LNCaP clone FGC (cell line): Measurements from ENCODE around the gene SEPTIN14.
"Not testable (repeated sequence)": the region's sequence is repeated elsewhere in the genome, so short reads cannot be mapped to it uniquely, and the experiment has no call there.

Experiments
- DNase-seq: peaks from one replicate; pipeline ENCODE4 v3.0.0-alpha.2; 2011; ENCODE audit warnings: low read depth
- H3K4me3 ChIP-seq: 2 replicates; pipeline ENCODE4 v1.5.1; 2011; ENCODE audit warnings: mild to moderate bottlenecking, low read depth, low read length, control low read depth
- CTCF ChIP-seq: IDR thresholded peaks from 2 replicates; pipeline ENCODE4 v1.5.1; 2012; ENCODE audit warnings: mild to moderate bottlenecking; ENCODE audit not compliant: control insufficient read depth, insufficient read depth; ENCODE audit errors: extremely low read depth

Gene SEPTIN14

GRCh38 chr7:55784151-55784550 lies 78.4 kb downstream of the SEPTIN14 start:
- TF ChIP-seq CTCF, result no peak
- H3K4me3 ChIP-seq, result no peak overlapping the region
- no peak for DNase-seq

GRCh38 chr7:55778631-55779030 lies 83.9 kb downstream of the SEPTIN14 start:
- TF ChIP-seq CTCF, result no peak
- H3K4me3 ChIP-seq, result no peak overlapping the region
- no peak for DNase-seq

GRCh38 chr7:55776196-55776595 lies 86.4 kb downstream of the SEPTIN14 start:
- no peak for DNase-seq
- H3K4me3 ChIP-seq, result no peak overlapping the region
- no peak for TF ChIP-seq CTCF

GRCh38 chr7:55775051-55775420 lies 87.5 kb downstream of the SEPTIN14 start:
- no peak overlapping the region for H3K4me3 ChIP-seq
- no peak for DNase-seq
- TF ChIP-seq CTCF, result no peak

GRCh38 chr7:55774327-55775050 lies 88.1 kb downstream of the SEPTIN14 start:
- no peak overlapping the region for H3K4me3 ChIP-seq
- TF ChIP-seq CTCF, result no peak
- DNase-seq, result peak; percentile 23

- no peak for TF ChIP-seq CTCF
- no peak overlapping the region for H3K4me3 ChIP-seq
- DNase-seq, result no peak
These were observed 91.8 kb downstream of the SEPTIN14 start for GRCh38 chr7:55770778-55771177.

GRCh38 chr7:55753274-55753862 lies 109.2 kb downstream of the SEPTIN14 start:
- not testable (repeated sequence) for H3K4me3 ChIP-seq, DNase-seq

GRCh38 chr7:55744706-55745105 lies 117.8 kb downstream of the SEPTIN14 start:
- not testable (repeated sequence) for H3K4me3 ChIP-seq, DNase-seq
